OCI-LY1 (cell line): Measurements from ENCODE around the gene OCRL.

Experiments
- H2AFZ ChIP-seq: fragments of 200-600 bp; sonication (generic), shearing (Covaris generic); 2 replicates; pipeline ENCODE4 v1.6.0; 2014; ENCODE audit warnings: antibody characterized with exemption, mild to moderate bottlenecking, low read length
- H3F3A ChIP-seq: fragments of 200-600 bp; sonication (generic), shearing (Covaris generic); 2 replicates; pipeline ENCODE4 v1.6.0; 2014; ENCODE audit warnings: mild to moderate bottlenecking, antibody characterized with exemption, low read length, moderate library complexity; ENCODE audit not compliant: insufficient read depth
- H3K27ac ChIP-seq: fragments of 200-600 bp; sonication (generic); 2 replicates; pipeline ENCODE4 v1.5.1; 2014; ENCODE audit warnings: low read length, mixed run types, mild to moderate bottlenecking, low read depth; ENCODE audit not compliant: poor library complexity, severe bottlenecking
- H3K27me3 ChIP-seq: fragments of 200-600 bp; sonication (generic); 2 replicates; pipeline ENCODE4 v1.6.0; 2014; ENCODE audit warnings: antibody characterized with exemption, mild to moderate bottlenecking, low read length, moderate library complexity; ENCODE audit not compliant: insufficient read depth
- H3K36me3 ChIP-seq: fragments of 200-600 bp; sonication (generic); 2 replicates; pipeline ENCODE4 v1.6.1; 2014; ENCODE audit warnings: mild to moderate bottlenecking, antibody characterized with exemption, low read length, moderate library complexity, mixed read lengths; ENCODE audit not compliant: insufficient read depth
- H3K4me1 ChIP-seq: fragments of 200-600 bp; sonication (generic); 2 replicates; pipeline ENCODE4 v1.5.1; 2014; ENCODE audit warnings: mild to moderate bottlenecking, low read length, moderate library complexity; ENCODE audit not compliant: insufficient read depth, severe bottlenecking
- H3K4me2 ChIP-seq: fragments of 200-600 bp; sonication (generic), shearing (Covaris generic); 2 replicates; pipeline ENCODE4 v1.6.1; 2014; ENCODE audit warnings: low read length
- H3K4me3 ChIP-seq: fragments of 200-600 bp; sonication (generic); 2 replicates; pipeline ENCODE4 v1.5.1; 2014; ENCODE audit warnings: low read length, low read depth, mild to moderate bottlenecking, mixed read lengths; ENCODE audit not compliant: poor library complexity, severe bottlenecking
- H3K79me2 ChIP-seq: fragments of 200-600 bp; shearing (Covaris generic); 2 replicates; pipeline ENCODE4 v1.6.1; 2016; ENCODE audit warnings: mixed run types, low read length, mixed read lengths; ENCODE audit not compliant: insufficient read depth
- H3K9ac ChIP-seq: fragments of 200-600 bp; sonication (generic), shearing (Covaris generic); 2 replicates; pipeline ENCODE4 v1.6.1; 2014; ENCODE audit warnings: mild to moderate bottlenecking, low read length, mixed read lengths
- H3K9me2 ChIP-seq: fragments of 200-600 bp; sonication (generic), shearing (Covaris generic); 2 replicates; pipeline ENCODE4 v1.6.1; 2014; ENCODE audit warnings: low read depth, mild to moderate bottlenecking, low read length, mixed read lengths
- H3K9me3 ChIP-seq: fragments of 200-600 bp; shearing (Covaris generic); 2 replicates; pipeline ENCODE4 v1.6.1; 2014; ENCODE audit warnings: low read length, mixed read lengths
- H4K20me1 ChIP-seq: fragments of 200-600 bp; sonication (generic), shearing (Covaris generic); 2 replicates; pipeline ENCODE4 v1.6.0; 2016; ENCODE audit warnings: mild to moderate bottlenecking, low read length; ENCODE audit not compliant: insufficient read depth
- CTCF ChIP-seq: fragments of 200-600 bp; sonication (generic), shearing (Covaris generic); IDR thresholded peaks from 2 replicates; pipeline ENCODE4 v1.5.1; 2017; ENCODE audit warnings: mild to moderate bottlenecking, antibody characterized with exemption, low read length, moderate library complexity, mixed read lengths
- EZH2 ChIP-seq: fragments of 200-600 bp; sonication (generic), shearing (Covaris generic); IDR thresholded peaks from 2 replicates; pipeline ENCODE4 v1.8.0; 2017; ENCODE audit warnings: borderline replicate concordance, mixed run types, mild to moderate bottlenecking, antibody characterized with exemption, low read length, moderate library complexity, mixed read lengths

OCRL gene

GRCh38 chrX:129585167-129585566 is 45.1 kb downstream of the OCRL start:
- Histone ChIP-seq H3K4me1 (no peaks in the 10 kb centered on the region), H3K4me2 (no peak overlapping the region), H3K4me3 (no peak overlapping the region), H3K36me3 (0 out of 2 replicates have a peak, but pooled peaks cover 3% of the 10 kb centered on the region), H3K9ac (no peak overlapping the region), H3F3A (no peaks in the 10 kb centered on the region), H2AFZ (no peak overlapping the region), H3K9me2 (no peaks in the 10 kb centered on the region), H3K9me3 (no peaks in the 10 kb centered on the region), H3K27me3 (no peaks in the 10 kb centered on the region), H3K27ac (no peak overlapping the region), H4K20me1 (no peaks in the 10 kb centered on the region), H3K79me2 (no peaks in the 10 kb centered on the region)
- no peak for TF ChIP-seq EZH2

- H3K4me2 ChIP-seq, result no peak overlapping the region
- no peaks in the 10 kb centered on the region for H3F3A ChIP-seq
- no peaks in the 10 kb centered on the region for H3K9me3 ChIP-seq
- no peak overlapping the region for H3K27ac ChIP-seq
- no peak overlapping the region for H3K9ac ChIP-seq
- H3K36me3 ChIP-seq, result 0 out of 2 replicates have a peak, but pooled peaks cover 3% of the 10 kb centered on the region
- H3K4me1 ChIP-seq, result no peaks in the 10 kb centered on the region
- H3K9me2 ChIP-seq, result no peaks in the 10 kb centered on the region
- no peak overlapping the region for H3K4me3 ChIP-seq
- TF ChIP-seq CTCF (no peak), EZH2 (no peak)
- H3K27me3 ChIP-seq, result no peaks in the 10 kb centered on the region
- H4K20me1 ChIP-seq, result no peaks in the 10 kb centered on the region
- no peak overlapping the region for H2AFZ ChIP-seq
- H3K79me2 ChIP-seq, result no peaks in the 10 kb centered on the region
Measured at GRCh38 chrX:129585691-129586090, 45.6 kb downstream of the OCRL start.

- no peaks in the 10 kb centered on the region for H3K27me3 ChIP-seq
- H3K4me1 ChIP-seq, result no peaks in the 10 kb centered on the region
- H3F3A ChIP-seq, result no peaks in the 10 kb centered on the region
- no peak overlapping the region for H2AFZ ChIP-seq
- no peaks in the 10 kb centered on the region for H4K20me1 ChIP-seq
- no peak overlapping the region for H3K4me2 ChIP-seq
- no peak overlapping the region for H3K4me3 ChIP-seq
- no peak overlapping the region for H3K9ac ChIP-seq
- no peaks in the 10 kb centered on the region for H3K9me2 ChIP-seq
- TF ChIP-seq CTCF (no peak), EZH2 (no peak)
- 0 out of 2 replicates have a peak, but pooled peaks cover 3% of the 10 kb centered on the region for H3K36me3 ChIP-seq
- H3K9me3 ChIP-seq, result no peaks in the 10 kb centered on the region
- H3K79me2 ChIP-seq, result no peaks in the 10 kb centered on the region
- no peak overlapping the region for H3K27ac ChIP-seq
Measured at GRCh38 chrX:129586446-129586845, 46.4 kb downstream of the OCRL start.

GRCh38 chrX:129590596-129590995 is 50.5 kb downstream of the OCRL start:
- no peaks in the 10 kb centered on the region for H4K20me1 ChIP-seq
- TF ChIP-seq CTCF (no peak), EZH2 (no peak)
- no peak overlapping the region for H2AFZ ChIP-seq
- no peaks in the 10 kb centered on the region for H3K9me2 ChIP-seq
- H3K4me2 ChIP-seq, result no peak overlapping the region
- no peaks in the 10 kb centered on the region for H3K27me3 ChIP-seq
- no peaks in the 10 kb centered on the region for H3K9me3 ChIP-seq
- H3K79me2 ChIP-seq, result no peaks in the 10 kb centered on the region
- H3K36me3 ChIP-seq, result 0 out of 2 replicates have a peak, but pooled peaks cover 3% of the 10 kb centered on the region
- H3K9ac ChIP-seq, result no peak overlapping the region
- H3K27ac ChIP-seq, result no peak overlapping the region
- no peaks in the 10 kb centered on the region for H3K4me1 ChIP-seq
- H3F3A ChIP-seq, result no peaks in the 10 kb centered on the region
- H3K4me3 ChIP-seq, result no peak overlapping the region
